GM21576 (cell line): ENCODE results near the gene WSB2.
"Not testable (repeated sequence)": the region's sequence is repeated elsewhere in the genome, so short reads cannot be mapped to it uniquely, and the experiment has no call there.

Experiments
- ATAC-seq: cut with Tn5 transposase; IDR thresholded peaks from one replicate; pipeline ENCODE4 v1.9.1; 2021; ENCODE audit warnings: mild to moderate bottlenecking, moderate library complexity; ENCODE audit not compliant: unreplicated experiment

Gene WSB2

DNA sequence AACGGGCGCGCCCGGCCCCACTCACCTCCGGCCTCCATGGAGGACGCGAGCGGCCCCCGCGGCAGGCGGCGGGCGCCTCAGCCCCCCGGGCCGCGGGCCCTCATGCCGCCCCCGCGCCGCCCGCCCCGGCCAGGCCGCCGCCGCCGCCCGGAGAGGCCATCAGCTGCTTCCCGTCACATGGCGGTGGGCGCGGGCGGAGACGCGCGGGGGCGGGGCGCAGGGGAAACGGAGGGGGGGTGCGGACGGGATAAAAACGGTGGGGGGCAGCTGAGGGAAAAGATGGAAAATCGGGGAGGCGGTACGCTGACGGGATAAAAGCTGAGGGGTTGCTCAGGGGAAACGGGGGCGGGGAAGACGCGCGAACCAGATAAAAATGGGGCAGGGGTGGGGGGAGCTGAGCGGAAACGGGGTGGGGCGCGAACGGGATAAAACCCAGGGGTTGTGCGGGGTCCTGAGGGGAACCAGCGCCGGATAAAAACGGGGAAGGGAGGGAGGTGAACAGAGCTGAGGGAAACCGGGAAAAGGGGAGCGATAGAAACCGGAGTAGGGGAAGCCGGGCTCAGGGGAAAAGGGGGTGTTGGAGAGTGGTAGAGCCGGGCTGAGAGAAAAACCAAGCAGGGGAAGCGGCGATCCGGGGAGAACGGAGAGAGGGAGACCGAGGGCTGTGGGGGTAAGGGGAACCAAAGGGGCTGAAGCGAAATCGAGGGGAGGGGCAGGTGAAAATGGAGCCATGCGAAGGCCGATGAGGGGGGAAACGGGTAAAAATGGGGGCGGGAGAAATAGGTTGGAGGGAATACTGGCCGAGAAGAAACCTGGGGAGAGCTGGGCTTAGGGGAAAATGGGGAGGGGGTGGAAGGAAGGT, at the start of gene WSB2:
TSS of gene WSB2 (minus strand) at position 169 of the 862 bp plus-strand sequence. CDS start at position 38, 131 bp downstream.
- ATAC-seq = peak; percentile 45

DNA sequence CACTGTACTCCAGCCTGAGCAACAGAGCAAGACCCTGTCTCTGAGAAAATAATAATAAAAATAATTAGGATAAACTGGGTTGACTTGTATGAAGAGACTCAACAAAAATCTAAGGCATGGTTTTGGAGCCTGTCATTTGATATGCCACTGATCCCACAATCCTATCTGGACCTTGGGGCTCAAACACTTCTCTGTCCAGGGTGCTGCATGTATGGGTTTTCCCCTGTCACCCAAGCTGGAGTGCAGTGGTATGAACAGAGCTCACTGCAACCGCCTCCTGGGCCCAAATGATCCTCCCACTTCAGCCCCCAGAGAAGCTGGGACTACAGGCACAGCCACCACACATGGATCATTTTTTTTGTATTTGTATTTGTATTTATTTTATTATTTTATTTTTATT, 48.1 kb upstream of the WSB2 start:
- no peak for ATAC-seq

DNA sequence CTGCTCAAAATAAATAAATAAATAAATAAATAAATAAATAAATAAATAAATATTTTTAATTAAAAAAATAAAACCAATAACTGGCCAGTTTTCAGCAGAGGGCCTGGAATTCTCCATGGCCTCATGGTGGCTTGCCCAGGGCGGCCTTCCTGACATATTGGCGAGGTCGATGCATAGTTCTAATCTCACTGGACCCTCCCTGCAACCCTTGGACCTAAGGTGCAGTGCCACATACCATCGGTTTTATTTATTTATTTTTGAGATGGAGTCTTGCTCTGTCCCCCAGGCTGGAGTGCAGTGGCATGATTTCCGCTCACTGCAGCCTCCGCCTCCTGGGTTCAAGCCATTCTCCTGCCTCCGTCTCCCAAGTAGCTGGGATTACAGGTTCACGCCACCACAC, 46.7 kb upstream of the WSB2 start:
- no peak for ATAC-seq

DNA sequence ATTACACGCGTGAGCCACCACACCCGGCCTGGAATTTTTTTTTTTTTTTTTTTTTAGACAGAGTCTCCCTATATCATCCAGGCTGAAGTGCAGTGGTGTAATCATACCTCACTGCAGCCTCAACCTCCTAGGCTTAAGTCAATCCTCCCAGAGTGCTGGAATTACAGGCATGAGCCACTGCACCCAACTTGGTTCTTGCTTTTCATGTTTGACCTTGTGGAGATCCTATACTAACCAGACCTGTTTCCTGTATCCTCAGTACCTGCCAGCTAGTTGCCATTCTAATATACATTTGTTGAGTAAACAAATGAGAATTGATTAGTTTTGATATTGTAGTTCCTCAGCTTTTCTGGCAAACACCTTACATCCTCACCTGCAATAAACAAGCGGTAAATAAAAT, 46.0 kb upstream of the WSB2 start:
- ATAC-seq = no peak

DNA sequence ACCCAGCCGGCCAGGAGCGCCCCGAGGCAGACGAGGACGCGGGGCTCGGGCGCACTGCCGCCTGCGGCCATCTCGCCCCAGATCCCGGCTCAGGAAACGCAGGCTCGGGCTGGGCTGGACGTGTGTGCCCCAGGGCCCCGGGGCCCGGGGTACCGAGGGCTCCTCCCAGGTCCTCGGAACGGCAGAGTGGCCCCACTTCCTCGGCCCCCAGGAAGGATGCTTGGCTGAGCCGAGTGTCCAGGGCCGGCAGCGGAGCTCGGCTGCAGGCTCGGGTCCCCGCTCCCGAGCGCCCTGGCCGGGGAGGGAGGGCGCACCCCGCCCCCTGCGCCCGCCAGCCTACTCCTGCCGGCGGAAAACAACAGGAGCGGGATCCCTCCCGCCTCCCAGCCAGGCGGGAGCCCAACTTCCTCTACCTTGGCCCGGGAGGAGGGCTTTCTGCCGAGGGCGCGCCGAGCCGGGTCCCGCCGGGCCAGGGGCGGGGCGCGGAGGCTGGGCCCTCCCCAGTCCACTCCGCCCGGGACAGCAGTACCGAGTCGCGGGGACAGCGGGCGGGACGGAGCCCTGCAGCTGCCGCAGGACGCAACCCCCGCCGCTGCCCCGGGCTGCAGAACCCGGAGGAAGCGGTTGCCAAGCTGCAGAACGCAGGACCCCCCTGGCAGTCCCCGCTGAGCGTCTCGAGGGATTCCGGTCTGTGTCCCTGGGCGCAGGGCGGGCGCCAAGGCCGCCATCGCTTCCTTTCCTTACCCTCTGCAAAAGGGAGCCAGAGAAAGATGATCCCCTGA, 42.8 kb upstream of the WSB2 start, which contains the start of gene VSIG10:
TSS of gene VSIG10 (minus strand) at position 411 of the 782 bp plus-strand sequence. CDS start at position 71, 340 bp downstream.
- ATAC-seq = no peak

DNA sequence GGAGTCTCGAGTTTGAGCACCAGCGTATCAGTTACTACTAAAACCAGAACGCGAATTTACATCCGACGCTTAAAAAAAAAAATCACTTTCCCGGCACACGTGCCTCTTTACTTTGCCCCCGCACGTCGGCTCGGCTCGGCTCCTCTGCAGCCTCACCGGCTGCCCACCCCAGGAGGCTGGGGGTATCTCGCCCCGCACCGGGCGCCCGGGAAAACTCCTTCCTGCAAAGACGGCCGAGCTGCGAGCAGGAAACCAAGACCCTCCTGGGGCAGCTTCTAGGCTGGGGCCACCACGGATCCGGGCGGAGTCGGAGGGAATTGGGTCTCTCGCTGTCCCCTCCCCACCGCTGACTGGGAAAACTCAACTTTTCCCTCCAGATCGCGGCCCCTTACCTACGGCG, 42.2 kb upstream of the WSB2 start:
- no peak for ATAC-seq

DNA sequence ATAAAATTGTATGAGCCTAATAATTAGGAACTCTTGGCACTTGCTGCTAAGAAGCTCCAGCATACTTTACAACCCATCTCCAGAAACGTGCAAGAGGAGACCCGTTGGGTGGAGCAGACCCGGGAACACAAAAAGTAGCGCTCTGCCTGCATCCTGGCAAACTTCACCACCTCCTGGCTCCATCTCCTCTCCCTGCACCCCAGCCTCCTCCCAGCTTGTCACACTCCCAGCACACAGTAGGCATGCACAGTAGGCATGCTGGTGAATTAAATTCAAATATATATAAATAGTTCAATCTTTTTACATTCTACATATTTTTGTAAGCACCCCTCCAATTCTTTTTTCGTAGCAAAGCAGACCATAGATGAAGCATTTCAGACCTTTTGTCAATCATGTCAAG, 41.6 kb upstream of the WSB2 start:
- ATAC-seq = no peak

DNA sequence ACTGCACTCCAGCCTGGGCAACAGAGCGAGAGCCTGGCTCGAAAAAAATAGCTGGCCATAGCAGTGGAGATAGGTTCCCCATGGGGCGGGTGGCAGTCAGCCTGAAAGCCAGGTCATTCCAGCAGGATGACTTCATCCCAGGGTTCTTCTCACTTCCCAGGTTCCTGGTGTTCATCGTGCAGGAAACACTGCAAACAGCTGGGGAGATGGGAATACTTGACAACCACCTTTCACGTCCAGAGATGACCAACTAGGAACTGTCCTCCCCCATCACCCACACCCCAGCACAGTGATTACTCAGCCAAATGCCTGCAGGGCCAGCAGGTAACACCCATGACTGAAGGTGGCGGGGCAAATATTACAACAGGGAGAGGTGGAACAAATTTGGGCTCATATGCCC, 41.1 kb upstream of the WSB2 start:
- ATAC-seq = no peak

DNA sequence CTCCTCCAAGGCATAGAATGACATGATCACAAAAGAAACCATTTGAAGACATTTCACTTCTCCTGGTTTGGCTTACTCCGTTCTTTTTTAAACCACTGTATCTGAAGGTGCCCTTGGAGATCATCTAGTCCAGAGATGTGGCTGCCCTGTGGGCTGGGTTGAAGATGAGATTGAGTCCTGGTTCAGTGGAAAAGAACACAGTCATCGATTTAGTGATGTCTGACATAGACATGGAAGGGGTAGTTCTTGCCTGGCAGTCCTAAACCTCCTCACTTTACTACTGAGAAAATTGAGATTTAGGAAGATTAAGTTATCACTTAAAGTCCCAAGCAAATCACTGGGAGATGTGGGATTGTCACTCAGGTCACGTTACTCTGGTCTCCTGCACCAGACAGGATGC, 40.1 kb upstream of the WSB2 start:
- ATAC-seq = no peak

DNA sequence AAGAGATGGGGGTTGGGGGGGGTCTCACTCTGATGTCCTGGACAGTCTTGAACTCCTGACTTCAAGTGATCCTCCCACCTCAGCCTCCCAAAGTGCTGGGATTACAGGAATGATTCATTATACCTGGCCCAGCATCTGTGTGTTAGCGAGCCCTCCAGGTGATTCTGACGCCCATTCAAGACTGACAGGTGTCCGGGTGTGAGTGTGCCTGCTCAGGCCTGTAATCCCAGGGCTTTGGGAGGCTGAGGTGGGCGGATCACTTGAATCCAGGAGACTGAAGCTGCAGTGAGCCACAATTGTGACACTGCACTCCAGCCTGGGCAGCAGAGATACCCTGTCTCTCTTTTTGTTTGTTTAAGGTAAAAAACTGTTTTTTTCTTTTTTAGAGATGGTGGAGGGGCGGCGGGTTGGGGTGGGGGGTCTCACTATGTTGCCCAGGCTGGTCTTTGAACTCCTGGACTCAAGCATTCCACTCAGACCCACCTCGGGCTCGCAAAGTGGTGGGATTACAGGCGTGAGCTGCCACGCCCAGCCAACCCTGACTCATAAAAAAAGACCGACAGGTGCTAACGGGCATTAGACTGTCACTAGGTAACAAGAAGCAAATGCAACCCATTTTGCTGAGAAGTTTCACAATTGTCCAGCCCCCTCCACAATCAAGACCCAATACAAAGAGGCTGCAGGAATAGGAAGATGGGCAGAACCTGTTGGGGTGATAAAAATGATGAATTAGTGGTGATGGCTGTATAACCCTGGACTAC, 38.1 kb upstream of the WSB2 start:
- no peak for ATAC-seq

DNA sequence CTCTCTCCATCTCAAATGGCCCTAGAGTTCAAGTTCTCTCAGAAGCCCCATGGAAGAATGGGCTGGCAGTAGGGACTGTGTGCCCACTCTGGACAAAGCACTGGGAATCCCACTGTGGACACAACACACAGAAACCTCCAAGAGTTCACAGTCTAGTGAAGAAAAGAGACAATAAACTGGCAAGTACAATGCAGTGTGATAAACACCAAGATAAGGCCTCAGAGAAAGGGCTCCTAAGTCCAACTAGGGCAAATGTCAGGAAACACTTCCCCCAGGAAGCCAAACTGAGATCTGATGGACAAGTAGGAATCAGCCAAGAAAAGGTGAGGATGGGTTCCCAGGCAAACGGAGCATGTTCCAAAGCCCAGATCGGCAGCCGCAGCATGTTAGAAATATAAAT, 37.4 kb upstream of the WSB2 start:
- ATAC-seq = no peak

DNA sequence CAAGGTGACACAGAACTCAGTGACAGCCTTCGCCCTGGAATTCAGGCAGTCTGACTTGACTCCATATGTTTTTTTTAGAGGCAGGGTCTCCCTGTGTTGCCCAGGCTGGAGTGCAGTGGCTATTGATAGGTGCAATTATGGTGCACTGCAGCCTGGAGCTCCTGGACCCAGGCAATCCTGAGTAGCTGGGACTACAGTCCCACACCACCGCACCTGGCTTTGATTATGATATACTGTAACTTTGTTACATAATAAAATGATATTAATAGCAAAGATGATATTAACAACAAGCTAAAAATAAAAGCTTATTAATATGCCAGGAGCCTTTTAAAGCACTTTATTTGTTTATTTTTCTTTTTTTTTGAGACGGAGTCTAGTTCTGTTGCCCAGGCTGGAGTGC, 33.1 kb upstream of the WSB2 start:
- no peak for ATAC-seq

DNA sequence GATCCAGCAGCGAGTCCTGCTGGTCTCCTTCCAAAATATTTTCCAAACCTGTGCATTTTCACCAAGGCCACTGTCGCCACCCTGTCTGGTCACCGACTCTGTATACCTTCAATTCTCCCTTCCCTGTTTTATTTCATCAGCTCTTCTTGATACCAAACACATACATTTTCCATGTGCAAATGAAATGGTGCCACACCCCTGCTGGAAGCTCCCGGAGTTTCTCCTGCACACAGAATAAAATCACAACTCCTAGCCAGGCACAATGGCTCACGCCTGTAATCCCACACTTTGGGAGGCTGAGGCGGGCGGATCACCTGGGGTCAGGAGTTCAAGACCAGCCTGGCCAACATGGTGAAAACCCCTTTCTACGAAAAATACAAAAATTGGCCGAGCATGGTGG, 28.8 kb upstream of the WSB2 start:
- no peak for ATAC-seq

DNA sequence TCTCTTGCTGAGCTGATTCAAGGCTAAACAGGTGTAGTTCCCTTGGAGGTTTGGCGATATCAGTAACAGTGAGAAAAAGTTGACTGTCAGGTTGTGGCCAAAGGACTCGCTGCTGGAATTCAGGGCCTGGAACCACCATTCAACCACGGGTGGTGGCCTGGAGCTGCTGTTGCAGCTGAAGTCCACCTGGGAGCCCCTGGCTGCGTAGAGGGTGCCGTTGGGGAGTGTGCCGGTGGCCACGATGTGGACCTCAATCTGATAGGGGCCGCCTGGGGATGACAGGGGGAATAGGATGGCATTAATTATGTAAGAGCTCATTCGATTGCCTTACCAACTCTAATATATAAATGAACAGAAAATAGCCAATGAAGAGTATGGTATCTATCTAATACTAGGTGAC, 21.2 kb upstream of the WSB2 start:
- no peak for ATAC-seq

DNA sequence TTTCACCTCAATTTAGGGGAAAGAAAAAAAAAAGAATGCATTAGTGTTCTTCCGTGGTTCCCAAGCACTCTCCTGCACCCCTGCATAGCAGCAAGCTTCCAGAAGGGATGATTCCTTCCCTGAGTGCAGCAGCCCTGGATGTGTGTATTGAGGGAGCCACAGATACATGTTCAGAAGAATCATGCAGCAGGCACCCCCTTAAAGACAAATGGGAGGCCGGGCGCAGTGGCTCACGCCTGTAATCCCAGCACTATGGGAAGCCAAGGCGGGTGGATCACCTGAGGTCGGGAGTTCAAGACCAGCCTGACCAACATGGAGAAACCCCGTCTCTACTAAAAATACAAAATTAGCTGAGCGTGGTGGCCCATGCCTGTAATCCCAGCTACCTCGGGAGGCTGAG, 20.5 kb upstream of the WSB2 start:
- not testable (repeated sequence) for ATAC-seq

DNA sequence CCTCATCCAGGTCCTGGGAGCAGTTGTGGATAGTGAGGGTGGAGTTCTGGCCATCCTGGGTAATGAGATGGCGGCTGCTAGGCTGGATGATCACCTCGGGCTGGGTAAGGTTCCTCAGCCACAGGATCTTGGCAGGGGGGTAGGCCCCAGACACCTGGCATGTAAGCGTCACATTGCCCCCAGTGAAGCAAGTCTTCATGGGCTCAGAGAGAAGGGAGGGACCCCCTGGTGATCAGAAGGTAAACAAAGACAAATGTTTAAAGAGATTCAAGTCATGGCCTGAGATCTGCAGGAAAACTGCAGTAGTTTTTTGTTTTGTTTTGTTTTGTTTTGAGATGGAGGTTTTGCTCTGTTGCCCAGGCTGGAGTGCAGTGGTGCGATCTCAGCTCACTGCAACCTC, 12.8 kb upstream of the WSB2 start:
- ATAC-seq = no peak

DNA sequence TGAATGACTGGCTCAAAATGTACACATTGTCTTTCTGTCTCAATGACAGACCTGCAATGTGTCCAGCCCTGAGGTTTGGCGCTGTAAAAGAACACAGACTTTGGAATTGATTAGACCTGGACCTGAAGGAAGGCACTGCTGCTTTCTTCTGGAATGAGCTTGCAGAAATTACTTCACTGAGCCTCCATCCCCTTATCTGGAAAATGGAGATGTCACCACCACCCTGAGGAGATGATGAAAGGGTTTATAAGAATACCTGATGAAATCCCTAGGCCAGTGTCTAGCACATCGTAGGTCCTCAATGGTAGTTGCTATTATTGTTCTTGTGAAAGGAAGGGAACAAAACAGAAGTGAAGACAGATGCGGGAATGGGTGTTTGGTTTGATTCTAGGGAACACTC, 9.7 kb upstream of the WSB2 start:
- ATAC-seq = no peak

DNA sequence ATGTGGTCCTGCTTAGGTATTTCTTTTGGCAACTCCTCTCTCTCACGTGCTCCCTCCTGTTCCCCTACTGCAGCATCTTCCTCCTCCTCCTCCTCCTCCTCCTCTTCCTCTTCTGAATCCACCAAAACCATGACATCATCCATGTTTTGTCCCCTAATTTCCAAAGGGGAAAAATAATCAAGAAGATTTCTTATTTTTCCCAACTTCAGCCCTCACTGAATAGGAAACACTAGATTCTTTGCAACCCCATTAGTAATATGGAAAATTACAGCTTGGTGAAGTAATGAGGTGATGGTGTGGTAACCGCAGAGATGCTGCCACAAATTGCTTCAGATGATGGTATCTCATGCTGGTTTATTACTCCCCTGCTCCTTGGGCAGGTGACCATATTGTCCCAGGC, 7.5 kb upstream of the WSB2 start:
- ATAC-seq = no peak

DNA sequence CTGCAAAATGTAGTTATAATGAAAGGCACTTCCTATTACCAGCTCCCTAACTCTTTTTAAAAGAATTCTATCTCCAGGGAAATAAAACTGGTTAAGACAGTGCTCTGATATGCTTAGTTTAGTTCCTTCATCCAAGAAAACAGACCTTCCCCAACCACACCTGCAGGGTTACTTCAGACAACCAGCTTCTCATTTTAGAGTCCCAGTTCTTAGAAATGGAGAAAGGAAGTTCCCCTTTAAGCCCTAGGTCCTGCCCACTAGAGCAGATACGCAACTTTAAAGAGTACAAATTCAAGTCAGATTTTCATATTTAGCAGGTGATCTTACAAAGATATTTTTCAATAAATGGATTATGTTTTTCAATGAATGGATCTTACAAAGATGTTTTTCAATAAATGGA, 4.4 kb upstream of the WSB2 start:
- no peak for ATAC-seq

DNA sequence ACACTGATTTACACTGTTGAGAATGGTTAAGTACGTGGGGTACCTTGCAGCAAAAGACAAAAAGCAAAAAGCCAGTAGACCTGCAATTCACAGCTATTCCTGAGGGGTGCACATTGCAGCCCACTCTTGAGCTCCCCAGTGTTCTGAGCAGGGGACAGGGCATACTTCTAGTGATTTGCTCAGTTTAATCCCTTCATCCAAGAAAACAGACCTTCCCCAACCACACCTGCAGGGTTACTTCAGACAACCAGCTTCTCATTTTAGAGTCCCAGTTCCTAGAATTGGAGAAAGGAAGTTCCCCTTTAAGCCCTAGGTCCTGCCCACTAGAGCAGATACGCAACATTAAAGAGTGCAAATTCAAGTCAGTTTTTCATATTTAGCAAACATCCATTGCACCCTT, 3.6 kb upstream of the WSB2 start:
- no peak for ATAC-seq

DNA sequence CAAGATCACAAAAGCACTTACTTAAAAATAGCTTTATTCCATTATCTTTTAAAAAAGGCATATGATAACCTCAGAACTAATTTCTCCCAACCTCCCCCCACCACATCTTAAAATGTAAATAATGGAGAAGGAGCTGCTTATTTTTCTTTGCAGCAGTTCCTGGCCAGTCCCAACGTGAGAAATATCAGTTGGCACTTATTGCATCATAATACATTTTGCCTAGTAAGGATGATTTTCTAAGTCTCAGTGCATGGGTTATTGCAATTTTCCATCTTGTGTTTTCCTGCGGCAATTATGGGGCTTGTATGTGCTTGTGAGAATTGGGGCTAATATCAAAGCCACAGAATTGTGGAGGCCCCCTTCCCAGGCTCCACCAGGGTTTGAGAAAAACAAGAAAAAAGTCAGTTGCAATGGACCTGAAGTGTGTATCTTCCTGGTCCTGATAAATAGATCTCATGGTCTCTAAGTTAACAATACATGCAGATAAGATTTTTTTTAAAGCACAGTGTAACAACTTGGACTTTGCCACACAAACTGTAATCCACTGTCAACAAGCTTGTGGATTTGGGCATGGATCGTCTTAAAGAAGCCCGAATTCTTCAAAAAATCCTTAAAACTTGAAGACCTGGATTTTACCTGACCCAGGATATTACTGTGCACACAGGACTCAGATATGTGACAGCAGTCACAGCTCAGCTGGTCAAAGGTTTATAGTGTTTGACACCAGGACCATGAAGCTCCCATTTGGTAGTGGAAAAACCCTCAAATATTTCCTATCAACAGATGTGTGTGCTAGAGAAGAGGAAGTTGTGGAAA, 2.8 kb upstream of the WSB2 start:
- ATAC-seq = no peak
